Right lobe of liver (tissue), 4 donors: ENCODE data around the gene PRM3.

Experiments
- CTCF ChIP-seq, 4 donors: fragments of 200-600 bp in 3 of 4; fragments of 450-650 bp in 1 of 4; IDR thresholded peaks; one replicate each; pipeline versions ENCODE4 v1.5.1 to v1.8.0; 2016 to 2022; ENCODE audit warnings: antibody characterized with exemption in 4 of 4, mild to moderate bottlenecking in 2 of 4
- POLR2A ChIP-seq: fragments of 450-650 bp; IDR thresholded peaks from one replicate; pipeline ENCODE4 v1.6.1; 2017; ENCODE audit warnings: antibody characterized with exemption, mild to moderate bottlenecking
- donor health status: DM: no; HTN: no; CAD: no.
- donor health status: DM: no; HTN: no; CAD: no.
- donor health status: DM: no; HTN: yes; CAD: no.

- no peak for TF ChIP-seq CTCF (IDR thresholded peaks at IDR 0.05)
- TF ChIP-seq POLR2A = no peak
Observed at GRCh38 chr16:11310634-11310977, 37.2 kb upstream of the PRM3 start.
